ENCODE measurements around the gene NLRX1.
"Not testable (repeated sequence)": the region's sequence is repeated elsewhere in the genome, so short reads cannot be mapped to it uniquely, and the experiment has no call there.

The NLRX1 gene

DNA sequence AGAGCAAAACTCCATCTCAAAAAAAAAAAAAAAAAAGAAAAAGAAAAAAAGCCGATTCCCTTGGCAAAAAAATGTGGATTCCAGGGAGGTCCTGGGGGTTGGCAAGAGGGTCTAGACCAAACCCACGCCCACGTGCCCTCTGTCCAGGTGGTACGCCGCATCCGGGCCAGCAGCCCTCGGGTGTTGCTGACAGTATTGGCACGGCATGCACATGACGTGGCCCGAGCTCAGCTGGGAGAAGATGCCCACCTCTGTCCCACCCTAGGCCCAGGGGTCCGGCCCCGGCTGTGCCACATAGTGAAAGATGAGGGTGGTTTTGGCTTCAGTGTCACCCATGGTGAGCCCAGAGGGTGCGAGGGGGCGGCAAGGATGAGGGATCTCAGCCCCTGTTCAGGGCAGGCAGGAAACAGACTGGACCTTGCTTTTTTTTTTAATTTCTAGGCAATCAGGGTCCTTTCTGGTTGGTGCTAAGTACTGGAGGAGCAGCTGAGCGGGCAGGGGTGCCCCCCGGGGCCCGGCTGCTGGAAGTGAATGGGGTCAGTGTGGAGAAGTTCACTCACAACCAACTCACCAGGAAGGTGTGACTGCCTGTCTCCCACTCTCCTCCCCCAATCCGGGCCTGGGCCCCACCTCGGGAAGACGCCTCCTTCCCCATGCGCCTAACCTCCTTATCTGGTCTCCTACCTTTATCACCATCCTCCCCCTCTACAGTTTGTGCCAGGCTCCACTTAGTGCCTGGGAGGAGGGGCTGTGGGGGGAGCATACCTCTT is 18.8 kb downstream of the NLRX1 start:
- DNase-seq (ENCODE audit: low read depth) = no peak

DNA sequence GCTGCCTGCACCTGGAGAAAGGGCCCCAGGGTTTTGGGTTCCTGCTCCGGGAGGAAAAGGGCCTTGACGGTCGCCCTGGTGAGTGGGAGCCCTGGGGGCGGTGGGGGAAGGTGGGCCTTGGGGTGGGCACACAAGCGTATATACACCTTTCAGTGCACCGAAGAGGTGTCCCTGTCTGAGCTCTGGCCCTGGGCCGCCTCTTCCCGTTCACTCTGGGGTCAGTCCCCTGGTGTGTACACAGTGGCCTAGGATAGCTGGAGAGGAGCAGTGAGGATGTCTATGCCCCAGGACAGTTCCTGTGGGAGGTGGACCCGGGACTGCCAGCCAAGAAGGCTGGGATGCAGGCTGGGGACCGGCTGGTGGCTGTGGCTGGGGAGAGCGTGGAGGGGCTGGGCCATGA is 19.5 kb downstream of the NLRX1 start:
- no peak for DNase-seq (ENCODE audit: low read depth)

DNA sequence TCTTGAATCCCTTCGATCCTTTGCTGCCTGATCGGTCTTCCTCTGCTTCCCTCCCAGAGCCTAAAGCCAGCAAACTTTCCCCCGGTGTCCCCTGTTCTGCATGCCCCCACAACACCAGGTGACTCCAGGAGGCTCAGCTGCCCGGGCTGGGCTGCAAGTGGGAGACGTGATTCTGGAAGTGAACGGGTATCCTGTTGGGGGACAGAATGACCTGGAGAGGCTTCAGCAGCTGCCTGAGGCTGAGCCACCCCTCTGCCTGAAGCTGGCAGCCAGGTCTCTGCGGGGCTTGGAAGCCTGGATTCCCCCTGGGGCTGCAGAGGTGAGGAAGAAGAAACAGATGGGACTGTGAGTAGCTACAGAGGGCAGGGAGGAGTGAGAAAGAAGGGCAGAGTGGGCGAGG is 20.4 kb downstream of the NLRX1 start:
- no peak for DNase-seq (ENCODE audit: low read depth)

DNA sequence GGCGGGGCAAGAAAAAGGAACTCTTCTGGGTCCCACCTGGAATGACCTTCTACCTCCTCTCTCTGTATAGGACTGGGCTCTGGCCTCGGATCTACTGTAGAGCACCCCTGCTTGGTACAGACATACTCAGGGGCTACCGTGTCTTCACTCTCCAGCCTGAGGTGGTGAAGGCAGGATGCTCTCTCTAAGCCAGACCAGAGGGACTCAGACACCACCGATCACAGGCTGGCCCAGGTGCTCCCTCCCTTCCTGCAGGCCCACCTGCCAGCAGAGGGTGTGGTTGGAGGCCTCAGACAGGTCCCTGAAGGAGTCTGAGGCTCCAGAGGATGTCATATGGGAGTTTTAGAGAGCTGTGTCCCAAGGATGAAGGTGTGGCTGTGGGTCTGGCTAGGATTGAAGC is 20.9 kb downstream of the NLRX1 start:
- no peak for DNase-seq (ENCODE audit: low read depth)

DNA sequence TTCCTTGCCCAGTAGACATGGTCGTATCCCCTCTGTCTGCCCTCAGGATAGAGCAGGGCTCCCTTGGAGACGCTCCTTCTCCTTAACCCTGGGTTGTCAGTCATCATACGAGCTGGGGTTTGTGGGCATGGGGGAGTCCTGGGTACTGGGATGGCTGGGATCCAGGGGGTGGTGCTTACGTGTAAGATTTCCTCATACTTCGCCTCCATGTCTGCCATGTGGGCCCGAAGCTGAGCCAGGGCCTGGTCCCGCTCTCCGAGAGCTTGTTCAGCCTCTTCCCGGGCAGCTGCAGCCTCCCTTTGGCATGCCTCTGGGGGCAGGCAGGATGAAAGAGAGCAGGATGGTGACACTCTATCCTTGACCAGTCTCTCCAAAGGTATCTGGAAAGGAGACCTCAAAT is 22.0 kb downstream of the NLRX1 start:
- DNase-seq (ENCODE audit: low read depth) = no peak

DNA sequence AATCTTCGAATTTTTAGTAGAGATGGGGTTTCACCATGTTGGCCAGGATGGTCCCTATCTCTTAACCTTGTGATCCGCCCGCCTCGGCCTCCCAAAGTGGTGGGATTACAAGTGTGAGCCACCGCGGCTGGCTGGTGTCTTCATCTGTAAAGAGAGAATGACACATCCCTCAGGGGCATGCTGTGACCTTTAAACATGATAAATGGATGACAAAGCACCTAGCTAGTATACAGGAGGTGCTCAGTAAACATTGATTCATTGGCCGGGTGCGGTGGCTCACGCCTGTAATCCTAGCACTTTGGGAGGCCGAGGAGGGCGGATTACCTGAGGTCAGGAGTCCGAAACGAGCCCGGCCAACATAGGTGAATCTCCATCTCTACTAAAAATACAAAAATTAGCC is 22.7 kb downstream of the NLRX1 start:
- DNase-seq (ENCODE audit: low read depth) = not testable (repeated sequence)

DNA sequence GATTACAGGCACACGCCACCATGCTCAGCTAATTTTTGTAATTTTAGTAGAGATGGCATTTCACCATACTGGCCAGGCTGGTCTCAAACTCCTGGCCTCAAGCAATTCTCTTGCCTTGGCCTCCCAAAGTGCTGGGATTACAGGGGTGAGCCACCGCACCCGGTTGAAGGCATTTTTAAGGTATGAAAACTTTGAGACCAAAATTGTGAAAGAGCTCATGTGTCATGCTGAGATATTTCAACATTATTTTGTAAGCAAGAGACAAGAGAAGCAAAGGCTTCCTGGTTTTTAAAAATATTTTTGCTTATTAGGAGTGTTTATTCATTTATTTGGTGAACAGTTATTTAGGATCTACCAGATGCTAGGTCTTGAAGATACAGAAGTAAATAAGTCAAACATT is 23.6 kb downstream of the NLRX1 start:
- DNase-seq (ENCODE audit: low read depth) = no peak

DNA sequence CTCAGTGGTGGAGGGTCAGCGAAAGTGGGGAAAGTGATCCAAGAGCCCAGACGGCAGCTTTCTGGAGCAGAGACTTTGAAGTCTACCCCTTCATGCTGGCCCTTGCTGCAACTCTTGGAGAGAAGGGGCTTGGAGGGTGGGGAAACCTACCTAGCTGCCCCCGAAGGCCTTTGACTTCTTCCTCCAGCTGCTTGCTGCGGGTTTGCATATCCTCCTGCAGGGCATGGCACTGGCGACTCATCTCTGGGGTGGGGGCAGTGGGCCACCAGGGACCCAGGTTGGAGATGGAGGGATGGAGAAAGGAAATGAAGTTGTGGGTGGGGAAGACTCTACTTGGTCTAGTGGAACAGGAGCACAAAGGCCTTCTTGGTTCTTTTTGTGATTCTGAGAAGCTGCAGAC is 24.5 kb downstream of the NLRX1 start:
- DNase-seq (ENCODE audit: low read depth) = no peak

DNA sequence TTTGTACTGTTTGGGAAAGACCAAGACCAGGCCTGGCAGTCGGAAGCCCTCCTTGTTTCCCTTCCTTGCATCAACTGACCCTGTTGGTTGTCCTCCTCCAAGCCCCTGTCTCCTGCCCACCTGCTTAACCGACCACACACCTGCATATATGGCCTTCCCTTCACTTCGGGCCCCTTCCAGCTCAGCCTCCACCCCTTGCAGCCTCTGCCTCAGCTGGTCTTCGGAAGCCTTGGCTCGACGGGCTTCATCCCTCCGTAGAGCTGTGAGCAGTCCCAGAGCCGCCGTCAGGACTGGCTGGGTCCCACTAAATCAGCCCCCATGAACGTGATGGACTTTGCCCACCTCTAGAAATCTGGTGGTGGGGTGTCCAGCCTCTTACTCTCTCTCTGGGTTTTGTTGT is 25.1 kb downstream of the NLRX1 start:
- no peak for DNase-seq (ENCODE audit: low read depth)

DNA sequence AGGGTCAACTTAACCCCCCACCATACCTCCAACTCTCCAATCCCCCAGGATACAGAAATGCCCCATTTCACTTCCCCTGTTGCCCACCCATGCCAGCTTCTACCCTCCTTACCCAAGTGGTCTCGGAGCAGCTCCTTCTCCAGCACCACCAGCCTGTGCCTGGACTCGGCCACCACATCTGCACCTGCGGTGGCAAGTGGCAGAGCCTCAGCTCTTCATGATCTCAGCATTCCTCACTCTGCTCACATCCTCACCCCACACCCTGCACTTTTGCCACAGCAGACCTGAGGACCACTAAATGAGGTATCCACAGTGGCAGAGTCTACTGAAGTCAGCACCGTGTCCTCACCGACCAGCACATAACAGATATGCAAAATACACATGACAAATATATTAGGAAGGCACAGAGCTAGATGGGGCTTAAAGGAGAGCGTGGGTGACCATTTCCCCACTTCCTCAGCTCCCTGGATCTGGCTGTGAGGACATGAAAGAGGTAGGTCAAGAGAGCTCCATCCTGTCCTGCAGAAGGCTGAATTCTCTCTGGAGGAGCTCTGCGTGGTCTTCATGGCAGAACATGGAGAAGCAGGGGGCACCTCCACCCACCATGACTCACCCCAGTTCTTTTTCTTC is 26.4 kb downstream of the NLRX1 start:
- no peak for DNase-seq (ENCODE audit: low read depth)

DNA sequence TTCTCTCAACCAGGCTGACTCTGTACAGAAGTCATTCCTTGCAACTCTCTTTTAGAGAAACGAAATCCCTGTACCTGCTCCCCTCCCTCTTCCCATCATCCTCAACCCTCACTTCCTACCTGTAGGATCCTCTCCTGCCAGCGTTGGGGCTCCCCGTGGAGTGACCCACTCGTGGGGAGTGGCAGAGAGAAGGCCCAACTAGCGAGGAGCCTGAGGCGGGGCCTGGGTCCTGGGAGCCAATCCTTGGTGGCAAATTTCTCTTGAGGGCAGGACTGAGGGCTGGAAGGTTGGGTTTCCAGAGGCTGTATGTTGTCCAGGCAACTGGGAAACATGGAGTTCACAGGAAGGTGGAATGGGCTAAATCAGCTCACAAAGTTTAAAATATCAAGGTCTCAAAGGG is 27.2 kb downstream of the NLRX1 start:
- no peak for DNase-seq (ENCODE audit: low read depth)

DNA sequence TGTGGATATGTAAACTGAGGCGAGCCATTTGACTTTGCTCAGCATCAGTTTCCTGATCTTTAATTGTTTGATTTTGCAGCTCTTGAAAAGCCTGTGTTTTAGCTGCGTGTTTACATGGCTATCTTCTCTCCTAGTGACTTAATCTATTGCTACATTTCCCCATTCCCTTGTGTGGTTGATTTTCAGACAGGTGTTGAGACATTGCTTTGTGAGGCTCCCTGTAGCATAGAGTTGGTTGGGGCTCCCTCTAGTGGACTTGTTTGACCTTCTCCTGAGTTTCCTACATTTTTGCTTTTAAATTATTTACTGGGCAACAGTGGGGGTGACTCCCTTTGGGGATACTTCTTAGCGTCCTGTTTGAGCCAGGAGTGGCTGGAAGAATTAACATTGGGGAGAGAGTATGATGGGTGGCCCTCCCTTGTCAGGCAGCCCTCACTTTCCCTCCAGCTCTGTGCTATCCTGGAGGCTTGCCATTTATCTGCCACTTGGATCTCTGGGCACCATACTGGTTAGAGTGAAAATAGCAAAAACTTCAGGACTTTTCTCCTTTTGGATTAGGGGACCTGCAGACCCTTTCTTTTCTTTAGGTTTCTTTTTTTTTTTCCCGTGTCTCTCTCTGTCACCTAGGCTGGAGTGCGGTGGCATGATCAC is 28.4 kb downstream of the NLRX1 start:
- no peak for DNase-seq (ENCODE audit: low read depth)

DNA sequence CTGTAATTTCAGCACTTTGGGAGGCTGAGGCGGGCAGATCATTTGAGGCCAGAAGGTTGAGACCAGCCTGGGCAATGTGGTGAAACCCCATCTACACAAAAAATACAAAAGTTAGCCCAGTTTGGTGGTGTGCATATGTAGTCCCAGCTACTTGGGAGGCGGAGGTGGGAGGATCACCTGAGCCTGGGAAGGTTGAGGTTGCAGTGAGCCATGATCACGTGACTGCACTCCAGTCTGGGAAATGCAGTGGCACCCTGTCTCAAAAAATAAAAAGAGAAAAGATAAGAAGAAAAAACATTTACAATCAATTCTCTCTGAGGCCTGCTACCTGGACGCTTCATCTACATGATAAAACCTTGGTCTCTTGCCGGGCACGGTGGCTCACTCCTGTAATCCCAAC is 30.4 kb downstream of the NLRX1 start:
- no peak for DNase-seq (ENCODE audit: low read depth)

DNA sequence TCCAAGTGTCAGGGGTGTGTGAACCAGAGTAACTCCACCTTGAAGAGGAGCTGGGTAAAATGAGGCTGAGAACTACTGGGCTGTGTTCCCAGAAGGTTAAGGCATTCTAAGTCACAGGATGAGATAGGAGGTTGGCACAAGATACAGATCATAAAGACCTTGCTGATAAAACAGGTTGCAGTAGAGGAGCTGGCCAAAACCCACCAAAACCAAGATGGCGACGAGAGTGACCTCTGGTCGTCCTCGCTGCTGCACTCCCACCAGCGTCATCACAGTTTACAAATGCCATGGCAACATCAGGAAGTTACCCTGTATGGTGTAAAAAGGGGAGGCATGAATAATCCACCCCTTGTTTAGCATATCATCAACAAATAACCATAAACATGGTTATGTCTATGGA is 32.7 kb downstream of the NLRX1 start:
- not testable (repeated sequence) for DNase-seq (ENCODE audit: low read depth)

DNA sequence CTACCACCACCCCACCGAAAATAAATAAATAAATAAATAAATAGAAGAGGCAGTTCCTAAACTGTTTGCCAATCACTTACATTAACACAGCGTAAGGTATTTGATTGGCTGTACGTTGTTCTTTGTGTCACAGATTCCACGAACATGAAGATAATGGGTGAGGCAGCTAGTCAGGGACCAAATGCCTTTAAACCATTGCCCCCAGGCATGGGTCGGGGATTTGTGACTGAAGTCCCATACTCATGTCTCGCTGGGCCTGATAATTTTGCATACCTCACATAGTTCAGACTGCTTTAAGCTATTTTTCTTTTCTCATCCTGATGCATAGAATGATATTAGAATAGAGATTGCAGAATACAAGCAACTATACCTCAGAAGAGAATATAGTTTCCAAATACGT is 34.0 kb downstream of the NLRX1 start:
- DNase-seq (ENCODE audit: low read depth) = no peak

DNA sequence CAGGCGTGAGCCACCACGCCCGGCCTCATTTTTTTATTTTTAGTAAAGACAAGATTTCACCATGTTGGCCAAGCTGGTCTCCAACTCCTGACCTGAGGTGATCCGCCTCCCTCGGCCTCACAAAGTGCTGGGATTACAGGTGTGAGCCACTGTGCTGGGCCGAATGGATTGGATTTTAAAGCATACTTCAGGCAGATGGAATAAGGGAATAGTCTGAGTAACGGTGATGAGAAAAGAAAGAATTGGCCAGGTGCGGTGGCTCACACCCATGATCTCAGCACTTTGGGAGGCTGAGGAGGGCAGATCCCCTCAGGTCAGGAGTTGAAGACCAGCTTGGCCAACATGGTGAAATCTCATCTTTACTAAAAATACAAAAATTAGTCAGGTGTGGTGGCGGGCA is 35.5 kb downstream of the NLRX1 start:
- no peak for DNase-seq (ENCODE audit: low read depth)

DNA sequence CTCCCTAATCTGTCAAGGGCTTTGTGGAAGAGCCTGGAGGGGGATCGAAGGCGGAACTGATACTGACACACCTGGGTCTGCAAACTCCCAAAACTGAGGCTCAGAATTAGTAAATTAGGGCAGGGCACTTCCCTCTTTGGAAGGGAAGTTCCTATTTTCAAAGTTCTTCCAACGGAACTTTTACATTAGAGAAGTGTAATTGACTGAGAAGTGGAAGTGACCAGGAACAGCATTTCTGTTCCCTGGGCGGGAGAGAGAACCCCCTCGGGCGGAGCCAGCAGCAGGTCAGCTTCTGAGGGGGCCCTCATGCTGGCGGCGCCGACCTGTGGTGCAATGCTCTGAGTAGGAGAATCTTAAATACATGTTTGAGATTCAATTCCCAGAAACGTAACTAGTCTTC is 36.6 kb downstream of the NLRX1 start:
- no peak for DNase-seq (ENCODE audit: low read depth)

DNA sequence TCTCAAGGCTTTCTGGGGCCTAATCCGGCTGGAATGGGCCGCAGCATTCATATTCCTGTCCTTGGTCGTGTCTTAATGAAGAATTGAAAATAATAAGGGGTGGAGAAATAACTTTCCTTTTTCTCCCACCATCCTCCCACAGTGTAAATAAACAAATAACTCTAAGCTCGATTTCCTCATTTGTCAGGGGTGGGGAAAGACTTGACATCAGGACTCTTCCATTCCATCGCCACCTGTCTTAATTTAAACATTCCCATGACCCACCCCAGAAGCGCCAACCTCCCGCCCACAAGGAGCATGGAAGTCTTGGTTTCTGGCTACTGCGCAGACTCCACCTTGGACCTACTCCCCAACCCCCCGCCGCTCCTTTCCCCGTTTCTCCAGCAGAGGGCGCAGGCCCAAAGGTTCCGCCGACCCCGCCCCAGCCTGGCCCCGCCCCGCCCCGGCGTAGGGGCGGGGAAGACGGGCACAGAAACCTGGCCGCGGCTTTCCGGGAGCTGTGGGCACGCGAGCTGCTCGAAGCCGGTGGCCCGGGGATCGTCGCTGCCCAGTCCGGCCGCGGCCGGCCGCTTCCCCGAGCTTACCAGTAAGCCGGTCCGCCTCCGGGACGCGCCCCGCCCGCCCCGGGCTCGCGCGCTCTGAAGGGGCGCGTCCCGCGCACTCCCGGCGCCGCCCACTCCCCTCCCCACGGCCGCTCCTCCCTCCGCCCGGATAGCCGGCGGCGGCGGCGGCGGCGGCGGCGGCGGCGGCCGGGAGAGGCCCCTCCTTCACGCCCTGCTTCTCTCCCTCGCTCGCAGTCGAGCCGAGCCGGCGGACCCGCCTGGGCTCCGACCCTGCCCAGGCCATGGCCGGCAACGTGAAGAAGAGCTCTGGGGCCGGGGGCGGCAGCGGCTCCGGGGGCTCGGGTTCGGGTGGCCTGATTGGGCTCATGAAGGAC is 37.3 kb downstream of the NLRX1 start, which contains the start of gene CBL:
TSS of gene CBL (plus strand) at position 766 of the 937 bp plus-strand sequence. CDS start at position 845, 79 bp downstream.
- DNase-seq (ENCODE audit: low read depth) = peak; percentile 93

DNA sequence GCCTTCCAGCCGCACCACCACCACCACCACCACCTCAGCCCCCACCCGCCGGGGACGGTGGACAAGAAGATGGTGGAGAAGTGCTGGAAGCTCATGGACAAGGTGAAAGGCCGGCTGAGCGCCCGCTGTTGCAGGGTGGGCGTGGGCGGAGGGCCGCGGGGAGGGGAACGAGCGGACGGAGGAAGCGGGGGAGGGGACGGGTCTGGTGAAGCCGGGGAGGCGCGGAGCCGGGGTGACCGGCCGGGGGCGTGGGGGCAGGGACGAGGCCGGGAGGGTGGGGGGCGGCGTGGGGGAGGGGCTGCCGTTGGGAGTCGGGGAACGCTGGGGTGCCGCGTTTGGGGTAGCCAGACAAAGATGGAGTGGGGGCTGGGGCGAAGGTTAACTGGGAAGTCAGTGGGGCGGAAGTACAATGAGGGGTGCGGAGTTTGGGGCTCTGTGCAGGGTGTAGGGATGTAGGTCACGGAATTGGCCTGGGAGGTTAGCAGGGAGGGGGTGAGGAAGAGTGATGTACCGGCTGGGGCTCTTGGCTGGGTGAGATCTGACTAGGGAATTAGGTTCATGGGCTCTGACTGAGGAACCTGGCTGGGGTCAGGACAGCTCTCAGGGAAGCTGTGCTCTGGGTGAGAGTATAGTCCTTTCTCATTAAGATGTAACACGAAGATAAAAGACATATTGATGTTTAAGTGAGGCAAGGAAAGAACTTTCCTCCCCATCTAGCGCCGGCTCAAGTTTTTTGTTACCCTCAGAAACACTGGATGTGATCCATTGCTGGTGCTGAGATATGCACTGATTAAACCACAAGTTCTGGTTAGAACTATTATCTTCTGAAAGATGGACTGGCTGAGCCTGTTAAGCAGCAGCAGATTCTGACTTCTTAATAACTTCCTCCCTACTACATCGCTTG is 38.2 kb downstream of the NLRX1 start:
- DNase-seq (ENCODE audit: low read depth) = peak; percentile 15

DNA sequence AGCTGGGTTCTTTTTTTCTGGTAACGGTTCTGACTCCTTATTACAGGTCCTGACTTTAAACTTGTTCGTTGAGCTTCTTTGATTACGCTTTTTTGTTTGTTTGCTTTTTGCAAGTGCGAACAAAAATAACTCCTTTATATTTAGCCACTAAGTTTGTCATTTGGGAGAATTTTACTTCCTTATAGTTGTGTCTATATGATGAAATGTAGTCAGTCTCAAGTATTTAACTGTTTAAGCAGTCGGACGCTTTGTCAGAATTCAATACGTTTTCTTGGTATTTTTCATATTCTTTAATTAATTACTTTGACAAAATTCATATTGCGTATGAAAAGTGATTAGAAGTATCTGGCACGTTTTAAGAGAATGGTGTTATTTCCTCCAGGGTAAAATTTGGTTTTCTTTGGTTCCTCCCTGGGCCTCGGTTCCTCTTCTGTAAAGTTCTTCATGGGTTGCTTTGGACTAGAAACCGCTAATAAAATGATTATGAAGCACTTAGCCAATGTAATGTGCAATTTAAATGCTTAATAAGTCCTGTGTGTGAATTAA is 39.0 kb downstream of the NLRX1 start:
- no peak for DNase-seq (ENCODE audit: low read depth)

DNA sequence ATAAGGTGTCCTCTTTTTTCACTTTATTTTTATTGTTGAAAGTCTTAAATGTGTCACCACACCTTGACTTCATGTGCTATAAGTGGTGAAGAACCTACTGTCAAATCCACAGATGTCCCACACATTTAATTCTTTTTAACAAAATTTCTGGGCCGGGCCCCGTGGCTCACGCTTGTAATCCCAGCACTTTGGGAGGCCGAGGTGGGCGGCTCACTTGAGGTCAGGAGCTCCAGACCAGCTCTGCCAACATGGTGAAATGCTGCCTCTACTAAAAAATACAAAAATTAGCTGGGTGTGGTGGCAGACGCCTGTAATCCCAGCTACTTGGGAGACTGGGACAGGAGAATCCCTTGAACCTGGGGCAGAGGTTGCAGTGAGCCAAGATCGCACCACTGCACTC is 40.7 kb downstream of the NLRX1 start:
- no peak for DNase-seq (ENCODE audit: low read depth)
